Measurements from ENCODE around the gene SOHLH2.

Gene SOHLH2

GRCh38 chr13:36214163-36214921 lies at the start of gene SOHLH2:
Gene SOHLH2 (minus strand): TSS chr13:36214556. CDS start chr13:36214526, 30 bp downstream.
- H3K27me3 Mint-ChIP-seq, result no peaks in the 10 kb centered on the region
- no peaks in the 10 kb centered on the region for H3K36me3 Mint-ChIP-seq (ENCODE audit: low read depth)
- peaks cover 23% of the 10 kb centered on the region for H3K9me3 Mint-ChIP-seq
- H3K27ac Mint-ChIP-seq, result no peak within 1 kb of the TSS
- no peak within 1 kb of the TSS for H3K4me3 Mint-ChIP-seq
- H3K4me1 Mint-ChIP-seq (ENCODE audit: low read depth), result no peaks in the 10 kb centered on the region
- intact Hi-C loops (cut with micrococcal nuclease), result no loop called here

GRCh38 chr13:36261976-36262375 lies 47.6 kb upstream of the SOHLH2 start:
- intact Hi-C loops (cut with micrococcal nuclease), result no loop called here
- Mint-ChIP-seq H3K27me3 (no peaks in the 10 kb centered on the region), H3K9me3 (peaks cover 12% of the 10 kb centered on the region), H3K4me3 (no peak overlapping the region), H3K36me3 (ENCODE audit: low read depth) (no peaks in the 10 kb centered on the region), H3K27ac (no peak overlapping the region), H3K4me1 (ENCODE audit: low read depth) (no peaks in the 10 kb centered on the region)

GRCh38 chr13:36261011-36261410 lies 46.7 kb upstream of the SOHLH2 start:
- Mint-ChIP-seq H3K27ac (no peak overlapping the region), H3K36me3 (ENCODE audit: low read depth) (no peaks in the 10 kb centered on the region), H3K4me1 (ENCODE audit: low read depth) (no peaks in the 10 kb centered on the region), H3K9me3 (peaks cover 12% of the 10 kb centered on the region), H3K27me3 (no peaks in the 10 kb centered on the region), H3K4me3 (no peak overlapping the region)
- intact Hi-C loops (cut with micrococcal nuclease), result no loop called here

GRCh38 chr13:36259361-36260137 lies 45.2 kb upstream of the SOHLH2 start:
- intact Hi-C loops (cut with micrococcal nuclease), result no loop called here
- Mint-ChIP-seq H3K36me3 (ENCODE audit: low read depth) (no peaks in the 10 kb centered on the region), H3K27me3 (no peaks in the 10 kb centered on the region), H3K4me1 (ENCODE audit: low read depth) (no peaks in the 10 kb centered on the region), H3K9me3 (peaks cover 12% of the 10 kb centered on the region), H3K27ac (no peak overlapping the region), H3K4me3 (no peak overlapping the region)

GRCh38 chr13:36258831-36259230 lies 44.5 kb upstream of the SOHLH2 start:
- intact Hi-C loops (cut with micrococcal nuclease), result no loop called here
- H3K4me3 Mint-ChIP-seq, result no peak overlapping the region

GRCh38 chr13:36251526-36251925 lies 37.2 kb upstream of the SOHLH2 start:
- peaks cover 5% of the 10 kb centered on the region for H3K4me1 Mint-ChIP-seq (ENCODE audit: low read depth)
- intact Hi-C loops (cut with micrococcal nuclease), result no loop called here
- no peaks in the 10 kb centered on the region for H3K9me3 Mint-ChIP-seq
- H3K27ac Mint-ChIP-seq, result no peak overlapping the region
- H3K27me3 Mint-ChIP-seq, result no peaks in the 10 kb centered on the region
- H3K4me3 Mint-ChIP-seq, result no peak overlapping the region
- H3K36me3 Mint-ChIP-seq (ENCODE audit: low read depth), result no peaks in the 10 kb centered on the region

More at GRCh38 chr13:36258831-36259230, 44.5 kb upstream of the SOHLH2 start:
- Mint-ChIP-seq H3K27ac (no peak overlapping the region), H3K4me1 (ENCODE audit: low read depth) (no peaks in the 10 kb centered on the region), H3K27me3 (no peaks in the 10 kb centered on the region), H3K36me3 (ENCODE audit: low read depth) (no peaks in the 10 kb centered on the region), H3K9me3 (peaks cover 12% of the 10 kb centered on the region)

GRCh38 chr13:36251017-36251416 lies 36.7 kb upstream of the SOHLH2 start:
- H3K9me3 Mint-ChIP-seq, result no peaks in the 10 kb centered on the region
- H3K36me3 Mint-ChIP-seq (ENCODE audit: low read depth), result no peaks in the 10 kb centered on the region
- peaks cover 5% of the 10 kb centered on the region for H3K4me1 Mint-ChIP-seq (ENCODE audit: low read depth)
- intact Hi-C loops (cut with micrococcal nuclease), result no loop called here
- no peak overlapping the region for H3K27ac Mint-ChIP-seq
- no peak overlapping the region for H3K4me3 Mint-ChIP-seq
- H3K27me3 Mint-ChIP-seq, result no peaks in the 10 kb centered on the region

- intact Hi-C loops (cut with micrococcal nuclease), result no loop called here
- no peaks in the 10 kb centered on the region for H3K36me3 Mint-ChIP-seq (ENCODE audit: low read depth)
- no peak overlapping the region for H3K27ac Mint-ChIP-seq
- no peaks in the 10 kb centered on the region for H3K9me3 Mint-ChIP-seq
- H3K27me3 Mint-ChIP-seq, result no peaks in the 10 kb centered on the region
- H3K4me1 Mint-ChIP-seq (ENCODE audit: low read depth), result peaks cover 5% of the 10 kb centered on the region
- no peak overlapping the region for H3K4me3 Mint-ChIP-seq
Measured at GRCh38 chr13:36248700-36249099, 34.3 kb upstream of the SOHLH2 start.

GRCh38 chr13:36244990-36245389 lies 30.6 kb upstream of the SOHLH2 start:
- no peaks in the 10 kb centered on the region for H3K27me3 Mint-ChIP-seq
- H3K4me3 Mint-ChIP-seq, result no peak overlapping the region
- intact Hi-C loops (cut with micrococcal nuclease), result no loop called here
- no peak overlapping the region for H3K27ac Mint-ChIP-seq
- no peaks in the 10 kb centered on the region for H3K9me3 Mint-ChIP-seq
- no peaks in the 10 kb centered on the region for H3K4me1 Mint-ChIP-seq (ENCODE audit: low read depth)
- H3K36me3 Mint-ChIP-seq (ENCODE audit: low read depth), result no peaks in the 10 kb centered on the region

- Mint-ChIP-seq H3K4me1 (ENCODE audit: low read depth) (no peaks in the 10 kb centered on the region), H3K27me3 (no peaks in the 10 kb centered on the region), H3K9me3 (no peaks in the 10 kb centered on the region), H3K4me3 (no peak overlapping the region), H3K27ac (no peak overlapping the region), H3K36me3 (ENCODE audit: low read depth) (no peaks in the 10 kb centered on the region)
- intact Hi-C loops (cut with micrococcal nuclease), result no loop called here
Measured at GRCh38 chr13:36244073-36244472, 29.7 kb upstream of the SOHLH2 start.

GRCh38 chr13:36242761-36243160 lies 28.4 kb upstream of the SOHLH2 start:
- Mint-ChIP-seq H3K36me3 (ENCODE audit: low read depth) (no peaks in the 10 kb centered on the region), H3K4me1 (ENCODE audit: low read depth) (no peaks in the 10 kb centered on the region), H3K27ac (no peak overlapping the region), H3K27me3 (no peaks in the 10 kb centered on the region), H3K9me3 (no peaks in the 10 kb centered on the region), H3K4me3 (no peak overlapping the region)
- intact Hi-C loops (cut with micrococcal nuclease), result no loop called here

GRCh38 chr13:36231236-36231635 lies 16.9 kb upstream of the SOHLH2 start:
- intact Hi-C loops (cut with micrococcal nuclease), result no loop called here
- Mint-ChIP-seq H3K4me3 (no peak overlapping the region), H3K27me3 (no peaks in the 10 kb centered on the region), H3K27ac (no peak overlapping the region), H3K9me3 (peaks cover 20% of the 10 kb centered on the region), H3K36me3 (ENCODE audit: low read depth) (no peaks in the 10 kb centered on the region), H3K4me1 (ENCODE audit: low read depth) (no peaks in the 10 kb centered on the region)

- intact Hi-C loops (cut with micrococcal nuclease), result no loop called here
- Mint-ChIP-seq H3K9me3 (peaks cover 30% of the 10 kb centered on the region), H3K27me3 (no peaks in the 10 kb centered on the region), H3K27ac (no peak overlapping the region), H3K4me3 (no peak overlapping the region), H3K36me3 (ENCODE audit: low read depth) (no peaks in the 10 kb centered on the region), H3K4me1 (ENCODE audit: low read depth) (no peaks in the 10 kb centered on the region)
Measured at GRCh38 chr13:36224730-36225129, 10.4 kb upstream of the SOHLH2 start.

- H3K9me3 Mint-ChIP-seq, result peaks cover 32% of the 10 kb centered on the region
- H3K27me3 Mint-ChIP-seq, result no peaks in the 10 kb centered on the region
- no peaks in the 10 kb centered on the region for H3K36me3 Mint-ChIP-seq (ENCODE audit: low read depth)
- intact Hi-C loops (cut with micrococcal nuclease), result no loop called here
- H3K4me3 Mint-ChIP-seq, result no peak overlapping the region
- no peaks in the 10 kb centered on the region for H3K4me1 Mint-ChIP-seq (ENCODE audit: low read depth)
- no peak overlapping the region for H3K27ac Mint-ChIP-seq
Measured at GRCh38 chr13:36219883-36220282, 5.5 kb upstream of the SOHLH2 start.
